Left ventricle myocardium inferior (tissue), 1 donor: Measurements from ENCODE around the gene XRCC4. TPM values are rescaled to one million over a fixed set of nuclear protein-coding genes. Genes with fewer than 3 reads are reported as not detected.
"Not testable (repeated sequence)": the region's sequence is repeated elsewhere in the genome, so short reads cannot be mapped to it uniquely, and the experiment has no call there.

Source experiments
- DNase-seq: peaks from one replicate; pipeline ENCODE4 v3.0.0-alpha.2; 2020
- H3K27ac ChIP-seq: fragments of 200-600 bp; replicated peaks from 2 replicates; pipeline ENCODE4 v1.8.0; 2021
- H3K27me3 ChIP-seq: fragments of 200-600 bp; 2 replicates; pipeline ENCODE4 v1.8.0; 2021; ENCODE audit warnings: low read depth
- H3K36me3 ChIP-seq: fragments of 200-600 bp; 2 replicates; pipeline ENCODE4 v1.8.0; 2021
- H3K4me1 ChIP-seq: fragments of 200-600 bp; 2 replicates; pipeline ENCODE4 v1.8.0; 2021
- H3K4me3 ChIP-seq: fragments of 200-600 bp; 2 replicates; pipeline ENCODE4 v1.8.0; 2021; ENCODE audit warnings: mild to moderate bottlenecking, moderate library complexity
- H3K9me3 ChIP-seq: fragments of 200-600 bp; replicated peaks from 2 replicates; pipeline ENCODE4 v1.8.0; 2021
- CTCF ChIP-seq: fragments of 200-600 bp; IDR thresholded peaks from 2 replicates; pipeline ENCODE4 v1.8.0; 2021; ENCODE audit warnings: antibody characterized with exemption, mild to moderate bottlenecking, borderline replicate concordance
- intact Hi-C: fragments of 100-400 bp; cut with micrococcal nuclease; formaldehyde crosslinking; loops from one replicate; pipeline ENCODE4 v1.11.0; 2022
- total RNA-seq: library from RNA; stranded (reverse); fragmentation: NEBNext Ultra II Directional; extraction: Animal tissue kit (Norgen Biotek cat#: 25700); gene quantifications from one replicate; pipeline ENCODE4 v1.2.1, GENCODE V29; 2021
- donor health status: DM: no; HTN: yes; CAD: no; lungs with severe emphysema.

The XRCC4 gene
- total RNA-seq, 1 donor from 2014 or later: 5.2 TPM

GRCh38 chr5:83249156-83249555 lies 171.8 kb downstream of the XRCC4 start:
- TF ChIP-seq CTCF: no peak
- no peak overlapping the region for H3K27ac ChIP-seq
- intact Hi-C loops: no loop called here
- H3K9me3 ChIP-seq: no peaks in the 10 kb centered on the region
- H3K36me3 ChIP-seq: no peaks in the 10 kb centered on the region
- no peaks in the 10 kb centered on the region for H3K27me3 ChIP-seq
- no peaks in the 10 kb centered on the region for H3K4me1 ChIP-seq
- no peak overlapping the region for H3K4me3 ChIP-seq
- no peak for DNase-seq

- DNase-seq: no peak
- intact Hi-C loops: no loop called here
- no peak for TF ChIP-seq CTCF
- no peaks in the 10 kb centered on the region for H3K9me3 ChIP-seq
- no peaks in the 10 kb centered on the region for H3K27me3 ChIP-seq
- H3K27ac ChIP-seq: no peak overlapping the region
- no peaks in the 10 kb centered on the region for H3K36me3 ChIP-seq
- H3K4me1 ChIP-seq: no peaks in the 10 kb centered on the region
- H3K4me3 ChIP-seq: no peak overlapping the region
Observed at GRCh38 chr5:83251849-83252248, 174.5 kb downstream of the XRCC4 start.

- Histone ChIP-seq H3K36me3 (no peaks in the 10 kb centered on the region), H3K4me1 (no peaks in the 10 kb centered on the region), H3K27me3 (no peaks in the 10 kb centered on the region), H3K27ac (no peak overlapping the region), H3K9me3 (no peaks in the 10 kb centered on the region), H3K4me3 (no peak overlapping the region)
- DNase-seq: no peak
- TF ChIP-seq CTCF: no peak
- intact Hi-C loops: no loop called here
Observed at GRCh38 chr5:83253720-83254119, 176.4 kb downstream of the XRCC4 start.

- intact Hi-C loops: no loop called here
Observed at GRCh38 chr5:83255268-83255667, 177.9 kb downstream of the XRCC4 start.

GRCh38 chr5:83256091-83256780 lies 178.9 kb downstream of the XRCC4 start:
- no peaks in the 10 kb centered on the region for H3K36me3 ChIP-seq
- H3K4me3 ChIP-seq: no peak overlapping the region
- H3K9me3 ChIP-seq: no peaks in the 10 kb centered on the region
- TF ChIP-seq CTCF: no peak
- H3K4me1 ChIP-seq: no peaks in the 10 kb centered on the region
- DNase-seq: no peak
- intact Hi-C loops: no loop called here
- H3K27me3 ChIP-seq: no peaks in the 10 kb centered on the region
- no peak overlapping the region for H3K27ac ChIP-seq

More at GRCh38 chr5:83255268-83255667, 177.9 kb downstream of the XRCC4 start:
- Histone ChIP-seq H3K4me1 (no peaks in the 10 kb centered on the region), H3K4me3 (no peak overlapping the region), H3K9me3 (no peaks in the 10 kb centered on the region), H3K36me3 (no peaks in the 10 kb centered on the region), H3K27ac (no peak overlapping the region), H3K27me3 (no peaks in the 10 kb centered on the region)
- no peak for DNase-seq
- no peak for TF ChIP-seq CTCF

- H3K9me3 ChIP-seq, H3K36me3 ChIP-seq, H3K27ac ChIP-seq, H3K27me3 ChIP-seq, intact Hi-C loops, DNase-seq, H3K4me3 ChIP-seq, H3K4me1 ChIP-seq: not testable (repeated sequence)
Observed at GRCh38 chr5:83257684-83258083, 180.3 kb downstream of the XRCC4 start.
